PC-9 (cell line): ENCODE data around the gene ZSWIM8. TPM values are rescaled to one million over a fixed set of nuclear protein-coding genes. Genes with fewer than 3 reads are reported as not detected.

Experiments used
- BruUV-seq: library from RNA; stranded (reverse); fragments of 400-500 nt; replicated peaks from 2 replicates; lab custom pipeline; 2021; lab: Mats Ljungman, UMichigan
- CTCF ChIA-PET: fragments of 300-600 bp; sonication (Branson Sonifier 250); formaldehyde crosslinking; loops from one replicate; lab custom pipeline; 2022; ENCODE audit warnings: antibody characterized with exemption; lab: Charles Lee
- POLR2A ChIA-PET: fragments of 300-600 bp; sonication (Branson Sonifier 250); formaldehyde crosslinking; loops from one replicate; lab custom pipeline; 2022; ENCODE audit warnings: antibody characterized with exemption; ENCODE audit not compliant: unreplicated experiment; lab: Charles Lee
- DNase-seq, 2 experiments: peaks; one replicate each; pipeline versions ENCODE4 v3.0.0 to v3.0.0-alpha.2; 2015 to 2022; ENCODE audit warnings: mixed read lengths in 1 of 2
- H2AFZ ChIP-seq: fragments of 200-600 bp; sonication (generic); 2 replicates; pipeline ENCODE4 v1.8.1; 2017; ENCODE audit warnings: antibody characterized with exemption
- H3F3A ChIP-seq: fragments of 200-600 bp; sonication (generic); 2 replicates; pipeline ENCODE4 v1.8.1; 2017; ENCODE audit warnings: antibody characterized with exemption, mild to moderate bottlenecking, low read depth; ENCODE audit not compliant: insufficient read depth
- H3K27ac ChIP-seq: fragments of 200-600 bp; sonication (generic); 2 replicates; pipeline ENCODE4 v1.6.1; 2016; ENCODE audit warnings: mixed run types
- H3K27me3 ChIP-seq: fragments of 200-600 bp; sonication (generic); 2 replicates; pipeline ENCODE4 v1.6.1; 2016; ENCODE audit warnings: low read depth, mixed run types; ENCODE audit not compliant: insufficient read depth
- H3K36me3 ChIP-seq: fragments of 200-600 bp; sonication (generic); 2 replicates; pipeline ENCODE4 v1.6.1; 2016; ENCODE audit warnings: low read depth, mixed run types
- H3K4me1 ChIP-seq: fragments of 200-600 bp; sonication (generic); replicated peaks from 2 replicates; pipeline ENCODE4 v1.6.1; 2016; ENCODE audit warnings: mixed run types; ENCODE audit not compliant: insufficient read depth
- H3K4me2 ChIP-seq: fragments of 200-600 bp; sonication (generic); 2 replicates; pipeline ENCODE4 v1.6.1; 2017; ENCODE audit warnings: mixed run types
- H3K4me3 ChIP-seq: fragments of 200-600 bp; sonication (generic); 2 replicates; pipeline ENCODE4 v1.6.1; 2016; ENCODE audit warnings: mixed run types
- H3K79me2 ChIP-seq: fragments of 200-600 bp; sonication (generic); 2 replicates; pipeline ENCODE4 v1.6.1; 2017; ENCODE audit warnings: low read depth, mixed run types
- H3K9me2 ChIP-seq: fragments of 200-600 bp; sonication (generic); 2 replicates; pipeline ENCODE4 v1.8.1; 2017; ENCODE audit warnings: mild to moderate bottlenecking; ENCODE audit not compliant: insufficient read depth
- H3K9me3 ChIP-seq: fragments of 200-600 bp; sonication (generic); 2 replicates; pipeline ENCODE4 v1.8.1; 2016; ENCODE audit warnings: low read depth; ENCODE audit not compliant: insufficient read depth
- H4K20me1 ChIP-seq: fragments of 200-600 bp; sonication (generic); 2 replicates; pipeline ENCODE4 v1.8.1; 2017; ENCODE audit not compliant: insufficient read depth
- EZH2 ChIP-seq: fragments of 200-600 bp; sonication (generic); IDR thresholded peaks from 2 replicates; pipeline ENCODE4 v1.8.0; 2017; ENCODE audit warnings: antibody characterized with exemption, low read depth
- intact Hi-C: fragments of 100-400 bp; cut with micrococcal nuclease; formaldehyde crosslinking; loops from one replicate; pipeline ENCODE4 v1.10.0; 2022; ENCODE audit not compliant: unreplicated experiment
- total RNA-seq: library from RNA; stranded (reverse); gene quantifications from 2 replicates; pipeline ENCODE4 v1.2.3, GENCODE V29; 2021
- TF ChIP-seq, protein P1 (sequence below): fragments of 200-600 bp; sonication (generic); conservative IDR thresholded peaks from 2 replicates; pipeline ENCODE4 v1.6.1; 2017; ENCODE audit warnings: mixed run types, antibody characterized with exemption, mild to moderate bottlenecking, moderate library complexity

The ZSWIM8 gene
- total RNA-seq, 1 experiment from 2014 or later: 49.2 TPM

DNA sequence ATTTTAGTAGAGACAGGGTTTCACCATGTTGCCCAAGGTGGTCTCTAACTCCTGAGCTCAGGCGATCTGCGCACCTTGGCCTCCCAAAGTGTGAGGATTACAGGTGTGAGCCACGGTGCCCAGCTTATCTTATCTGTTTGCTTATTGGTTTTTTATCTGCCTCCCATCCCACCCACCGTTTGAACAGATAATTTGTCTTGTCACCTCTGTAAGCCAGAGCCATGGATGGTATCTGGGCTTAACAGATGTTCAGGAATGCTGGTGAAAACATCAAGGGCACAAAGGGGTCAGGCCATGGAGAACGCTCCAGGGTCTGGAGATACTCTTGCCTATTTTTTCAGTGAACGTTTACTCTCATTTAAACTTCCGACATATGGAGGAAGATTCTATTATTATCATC lies 38.0 kb downstream of the ZSWIM8 start:
- Histone ChIP-seq H2AFZ (no peak overlapping the region), H3K9me3 (no peaks in the 10 kb centered on the region), H3K79me2 (no peaks in the 10 kb centered on the region), H3K27ac (no peak overlapping the region), H3K4me2 (no peak overlapping the region), H3K36me3 (peaks cover 59% of the 10 kb centered on the region), H3F3A (peaks cover 68% of the 10 kb centered on the region), H3K9me2 (no peaks in the 10 kb centered on the region), H4K20me1 (peaks cover 13% of the 10 kb centered on the region), H3K4me1 (no peaks in the 10 kb centered on the region), H3K27me3 (no peaks in the 10 kb centered on the region), H3K4me3 (no peak overlapping the region)
- CTCF ChIA-PET: no interaction called here
- POLR2A ChIA-PET: interaction anchor here (0.6 kb wide), 1 partner anchor 13 kb away, joined by 4 read pairs; no protein-coding TSS in a partner anchor
- intact Hi-C loops: no loop called here
- TF ChIP-seq, protein P1, sequence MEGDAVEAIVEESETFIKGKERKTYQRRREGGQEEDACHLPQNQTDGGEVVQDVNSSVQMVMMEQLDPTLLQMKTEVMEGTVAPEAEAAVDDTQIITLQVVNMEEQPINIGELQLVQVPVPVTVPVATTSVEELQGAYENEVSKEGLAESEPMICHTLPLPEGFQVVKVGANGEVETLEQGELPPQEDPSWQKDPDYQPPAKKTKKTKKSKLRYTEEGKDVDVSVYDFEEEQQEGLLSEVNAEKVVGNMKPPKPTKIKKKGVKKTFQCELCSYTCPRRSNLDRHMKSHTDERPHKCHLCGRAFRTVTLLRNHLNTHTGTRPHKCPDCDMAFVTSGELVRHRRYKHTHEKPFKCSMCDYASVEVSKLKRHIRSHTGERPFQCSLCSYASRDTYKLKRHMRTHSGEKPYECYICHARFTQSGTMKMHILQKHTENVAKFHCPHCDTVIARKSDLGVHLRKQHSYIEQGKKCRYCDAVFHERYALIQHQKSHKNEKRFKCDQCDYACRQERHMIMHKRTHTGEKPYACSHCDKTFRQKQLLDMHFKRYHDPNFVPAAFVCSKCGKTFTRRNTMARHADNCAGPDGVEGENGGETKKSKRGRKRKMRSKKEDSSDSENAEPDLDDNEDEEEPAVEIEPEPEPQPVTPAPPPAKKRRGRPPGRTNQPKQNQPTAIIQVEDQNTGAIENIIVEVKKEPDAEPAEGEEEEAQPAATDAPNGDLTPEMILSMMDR: no peak
- no peak for TF ChIP-seq EZH2
- no TSS peak for BruUV-seq
- no peak for DNase-seq

DNA sequence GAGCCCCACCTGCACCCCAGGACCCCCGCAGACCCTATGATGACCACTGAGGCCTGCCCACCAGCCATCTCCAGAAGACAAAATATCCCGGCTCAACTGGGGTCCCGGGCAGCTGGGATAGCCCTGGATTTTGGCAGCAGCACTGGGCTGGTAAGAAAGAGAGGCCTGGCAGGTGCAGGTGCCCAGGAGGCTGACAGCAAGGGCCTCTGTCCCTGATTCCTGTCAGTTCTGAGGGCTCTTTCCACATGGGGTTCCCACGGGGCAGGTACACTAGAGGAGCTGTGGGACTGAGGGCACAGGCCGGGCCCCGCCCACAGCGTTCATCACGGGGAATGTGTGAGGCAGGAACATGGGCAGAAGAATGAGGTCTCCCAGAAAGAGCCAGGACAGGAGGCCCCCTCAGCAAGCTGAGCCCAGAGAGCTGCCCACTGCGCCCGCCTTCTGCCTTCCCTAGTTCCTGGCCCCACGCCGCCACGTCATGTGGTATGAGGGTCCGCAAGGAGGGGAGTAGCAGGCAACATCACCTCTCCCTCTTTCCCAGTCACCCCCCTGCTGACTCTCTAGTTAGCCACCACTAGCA lies 38.8 kb downstream of the ZSWIM8 start:
- Histone ChIP-seq H3F3A (peaks cover 62% of the 10 kb centered on the region), H3K27me3 (no peaks in the 10 kb centered on the region), H2AFZ (no peak overlapping the region), H3K9me3 (no peaks in the 10 kb centered on the region), H3K4me3 (no peak overlapping the region), H3K79me2 (no peaks in the 10 kb centered on the region), H3K27ac (no peak overlapping the region), H3K36me3 (peaks cover 65% of the 10 kb centered on the region), H4K20me1 (peaks cover 19% of the 10 kb centered on the region), H3K9me2 (no peaks in the 10 kb centered on the region), H3K4me2 (no peak overlapping the region), H3K4me1 (no peaks in the 10 kb centered on the region)
- no peak for TF ChIP-seq EZH2
- TF ChIP-seq, protein P1: no peak
- ChIA-PET CTCF (no interaction called here), POLR2A (interaction anchor here (0.6 kb wide), 1 partner anchor 586 kb away, joined by 6 read pairs; no protein-coding TSS in a partner anchor)
- DNase-seq: no peak
- no TSS peak for BruUV-seq
- intact Hi-C loops: no loop called here

DNA sequence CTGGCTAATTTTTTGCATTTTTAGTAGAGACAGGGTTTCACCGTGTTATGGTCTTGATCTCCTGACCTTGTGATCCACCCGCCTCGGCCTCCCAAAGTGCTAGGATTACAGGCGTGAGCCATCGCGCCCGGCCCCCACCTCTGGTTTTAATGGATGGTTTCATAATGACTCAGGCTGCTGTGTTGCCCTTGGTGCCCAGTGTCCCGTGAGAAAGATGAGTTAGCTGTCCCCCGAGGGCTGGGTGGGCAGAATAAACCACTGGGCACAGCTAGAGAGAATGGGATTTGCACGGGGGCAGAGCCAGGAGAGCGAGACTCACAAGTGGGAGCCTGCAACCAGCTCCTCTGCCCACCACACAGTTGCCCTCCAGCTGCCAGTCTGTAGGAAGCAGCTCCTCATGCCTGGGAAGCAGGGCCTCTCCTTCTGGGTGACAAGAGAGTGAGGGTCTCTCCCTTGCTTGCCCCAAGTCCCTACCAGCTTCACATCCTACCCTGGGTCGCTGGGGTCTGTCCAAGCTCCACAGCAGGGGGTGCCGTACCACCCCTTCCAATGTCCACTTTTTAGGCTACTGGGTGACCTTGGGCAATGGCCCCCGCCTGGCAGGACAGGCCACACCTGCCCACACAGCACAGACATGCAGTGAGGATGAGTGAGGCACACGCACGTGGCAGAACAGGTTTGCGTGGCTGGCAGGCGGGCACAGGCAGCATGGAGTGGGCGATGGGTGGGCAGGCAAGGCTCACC lies 42.1 kb downstream of the ZSWIM8 start:
- peaks cover 31% of the 10 kb centered on the region for H4K20me1 ChIP-seq
- H3K9me3 ChIP-seq: no peaks in the 10 kb centered on the region
- H3F3A ChIP-seq: peaks cover 60% of the 10 kb centered on the region
- ChIA-PET CTCF (no interaction called here), POLR2A (no interaction called here)
- BruUV-seq: no TSS peak
- intact Hi-C loops: no loop called here
- no peak overlapping the region for H2AFZ ChIP-seq
- H3K4me2 ChIP-seq: no peak overlapping the region
- DNase-seq: peak in 1 of 2 experiments; percentile 62
- H3K79me2 ChIP-seq: no peaks in the 10 kb centered on the region
- H3K27me3 ChIP-seq: no peaks in the 10 kb centered on the region
- no peaks in the 10 kb centered on the region for H3K4me1 ChIP-seq
- TF ChIP-seq, protein P1: no peak
- no peak for TF ChIP-seq EZH2
- H3K27ac ChIP-seq: no peak overlapping the region
- H3K36me3 ChIP-seq: peaks cover 59% of the 10 kb centered on the region
- H3K4me3 ChIP-seq: no peak overlapping the region
- no peaks in the 10 kb centered on the region for H3K9me2 ChIP-seq
